Measurements from ENCODE around the gene TRHDE.
A peak's percentile ranks its signal among the peaks of the same experiment; 100 is the strongest.

The TRHDE gene

DNA sequence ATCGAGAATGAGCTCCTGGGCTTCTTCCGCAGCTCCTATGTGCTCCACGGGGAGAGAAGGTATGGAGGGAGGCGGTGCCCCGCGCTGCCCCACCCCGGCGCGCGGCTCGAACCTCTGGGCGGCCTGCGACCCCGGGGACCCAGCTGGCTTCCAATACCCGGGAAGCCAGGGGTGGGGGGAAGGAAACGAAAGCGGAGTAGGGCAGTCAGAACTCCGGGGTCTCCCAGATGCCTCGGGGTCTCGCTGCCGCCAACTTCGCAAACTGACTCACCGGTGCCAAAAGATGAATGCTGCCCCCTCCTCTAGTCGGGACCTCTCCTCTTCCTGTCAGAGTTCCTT, 1.3 kb downstream of the TRHDE start:
- peak overlapping the region; percentile 67 for H3K4me3 ChIP-seq (ENCODE audit: low read length)
- TF ChIP-seq, protein P1, sequence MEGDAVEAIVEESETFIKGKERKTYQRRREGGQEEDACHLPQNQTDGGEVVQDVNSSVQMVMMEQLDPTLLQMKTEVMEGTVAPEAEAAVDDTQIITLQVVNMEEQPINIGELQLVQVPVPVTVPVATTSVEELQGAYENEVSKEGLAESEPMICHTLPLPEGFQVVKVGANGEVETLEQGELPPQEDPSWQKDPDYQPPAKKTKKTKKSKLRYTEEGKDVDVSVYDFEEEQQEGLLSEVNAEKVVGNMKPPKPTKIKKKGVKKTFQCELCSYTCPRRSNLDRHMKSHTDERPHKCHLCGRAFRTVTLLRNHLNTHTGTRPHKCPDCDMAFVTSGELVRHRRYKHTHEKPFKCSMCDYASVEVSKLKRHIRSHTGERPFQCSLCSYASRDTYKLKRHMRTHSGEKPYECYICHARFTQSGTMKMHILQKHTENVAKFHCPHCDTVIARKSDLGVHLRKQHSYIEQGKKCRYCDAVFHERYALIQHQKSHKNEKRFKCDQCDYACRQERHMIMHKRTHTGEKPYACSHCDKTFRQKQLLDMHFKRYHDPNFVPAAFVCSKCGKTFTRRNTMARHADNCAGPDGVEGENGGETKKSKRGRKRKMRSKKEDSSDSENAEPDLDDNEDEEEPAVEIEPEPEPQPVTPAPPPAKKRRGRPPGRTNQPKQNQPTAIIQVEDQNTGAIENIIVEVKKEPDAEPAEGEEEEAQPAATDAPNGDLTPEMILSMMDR (conservative IDR thresholded peaks at IDR 0.05; ENCODE audit: low read depth, low read length), result no peak
- DNase-seq (ENCODE audit: low read depth), result no peak

DNA sequence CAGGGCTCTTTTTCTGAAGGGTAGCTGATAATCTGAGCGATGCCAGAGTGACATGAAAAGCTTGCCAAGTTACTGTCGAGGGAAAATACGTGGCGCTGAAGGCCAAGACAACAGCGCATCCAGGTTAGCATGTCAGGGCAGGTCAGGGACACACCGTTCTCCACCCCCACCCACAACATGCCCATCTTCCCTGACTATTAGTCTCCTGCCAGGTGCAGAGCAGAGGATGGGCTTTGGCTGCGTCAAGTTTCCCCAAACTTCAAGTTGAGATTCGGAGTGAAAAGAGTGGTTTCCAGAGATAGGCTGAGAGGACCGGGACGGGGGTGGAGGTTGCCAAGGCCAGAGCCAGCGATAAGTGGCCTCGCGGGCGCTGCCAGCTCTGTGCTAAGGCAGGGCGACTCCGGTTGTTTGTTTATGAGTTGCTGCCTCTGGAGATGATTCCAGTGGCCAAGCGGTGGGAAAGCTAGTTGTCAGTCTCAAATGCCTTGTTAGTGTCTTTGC, 1.7 kb downstream of the TRHDE start:
- TF ChIP-seq, protein P1 (conservative IDR thresholded peaks at IDR 0.05; ENCODE audit: low read depth, low read length), result no peak
- no peak for DNase-seq (ENCODE audit: low read depth)
- peak overlapping the region; percentile 67 for H3K4me3 ChIP-seq (ENCODE audit: low read length)

DNA sequence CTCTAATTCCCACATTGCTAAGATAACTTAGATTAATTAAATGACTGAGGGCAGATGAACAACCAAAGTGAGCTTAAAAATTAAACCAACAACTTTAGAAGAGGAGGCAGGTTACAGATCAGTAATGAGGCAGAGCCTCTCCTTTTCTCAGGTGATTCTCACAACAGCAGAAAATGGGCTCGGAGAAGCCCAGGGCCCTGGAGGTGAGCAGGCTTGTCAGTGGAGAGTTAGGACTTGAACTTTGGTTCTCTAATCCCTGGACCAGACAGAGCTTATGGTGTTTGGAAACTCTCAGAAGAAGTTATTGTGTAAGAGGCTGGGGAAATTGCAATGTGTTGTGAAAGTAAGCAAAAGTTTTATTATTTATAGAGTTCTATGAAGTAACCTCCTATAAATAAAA, 2.8 kb downstream of the TRHDE start:
- TF ChIP-seq, protein P1 (conservative IDR thresholded peaks at IDR 0.05; ENCODE audit: low read depth, low read length), result no peak
- no peak overlapping the region for H3K4me3 ChIP-seq (ENCODE audit: low read length)
- DNase-seq (ENCODE audit: low read depth), result no peak

DNA sequence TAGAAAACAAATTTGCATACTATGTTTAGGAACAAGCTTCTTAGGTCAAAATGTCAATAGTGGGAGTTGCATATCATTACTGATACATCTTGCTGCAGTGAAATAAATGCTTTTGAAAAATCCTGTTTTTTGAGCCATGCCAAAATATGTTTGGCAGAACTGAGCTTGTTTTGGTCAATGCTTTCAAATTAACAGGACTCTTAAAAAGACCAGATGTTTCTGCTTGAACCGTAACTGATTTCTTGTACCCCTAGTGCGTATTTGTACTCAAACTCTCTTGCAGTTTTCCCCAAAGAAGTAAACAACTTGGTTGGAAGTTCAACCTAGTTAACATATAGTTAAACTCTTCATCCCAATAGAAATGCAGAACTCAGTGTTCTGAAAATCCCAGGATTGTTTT, 3.4 kb downstream of the TRHDE start:
- TF ChIP-seq, protein P1 (conservative IDR thresholded peaks at IDR 0.05; ENCODE audit: low read depth, low read length), result no peak
- no peak for DNase-seq (ENCODE audit: low read depth)
- H3K4me3 ChIP-seq (ENCODE audit: low read length), result no peak overlapping the region

DNA sequence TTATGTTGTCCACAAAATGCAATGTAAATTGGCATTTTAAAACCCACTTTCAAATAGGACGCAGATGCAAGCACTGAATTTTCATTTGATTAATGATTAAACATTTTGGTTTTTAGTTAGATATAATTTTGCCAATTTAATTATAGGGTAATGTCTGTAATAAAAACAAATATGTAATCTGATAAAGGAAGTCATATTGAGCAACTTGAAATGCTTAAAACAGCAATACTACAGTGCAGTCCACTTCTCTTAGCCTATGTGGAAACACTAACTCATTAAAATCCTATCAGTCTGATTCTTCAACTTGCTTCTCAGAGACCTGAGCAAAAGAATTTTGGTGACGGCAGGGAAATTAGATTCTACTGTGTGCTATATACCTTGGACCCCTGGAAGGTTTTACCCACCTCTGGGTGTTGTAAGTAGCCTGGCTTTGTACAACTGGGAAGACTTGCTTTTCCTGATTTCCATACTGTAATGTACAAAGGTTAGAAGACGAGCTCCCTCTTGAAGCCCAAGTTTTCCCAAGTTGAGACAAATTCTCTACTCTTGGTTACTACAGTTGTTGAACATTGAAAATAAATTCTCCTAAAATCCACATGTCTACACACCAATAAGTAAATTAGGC, 4.1 kb downstream of the TRHDE start:
- TF ChIP-seq, protein P1 (conservative IDR thresholded peaks at IDR 0.05; ENCODE audit: low read depth, low read length), result no peak
- no peak overlapping the region for H3K4me3 ChIP-seq (ENCODE audit: low read length)
- no peak for DNase-seq (ENCODE audit: low read depth)

DNA sequence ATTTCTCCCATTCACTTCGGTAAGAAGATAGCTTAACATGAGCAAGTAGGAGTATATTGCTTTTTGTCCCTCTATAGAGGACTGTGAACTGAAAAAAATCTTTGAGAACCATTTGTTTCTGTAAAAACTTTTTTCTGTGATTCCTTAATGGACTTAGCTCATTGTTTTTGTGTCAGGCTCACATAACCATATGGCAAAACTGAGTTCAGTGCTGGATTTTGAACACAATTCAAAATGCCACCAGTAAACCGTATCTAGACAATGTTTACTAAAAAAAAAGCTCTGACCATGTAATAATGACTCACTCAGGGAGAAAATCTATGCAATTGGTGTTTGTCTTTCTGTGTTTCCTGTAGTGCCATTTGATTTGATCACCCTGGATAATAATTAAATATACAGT, 5.2 kb downstream of the TRHDE start:
- H3K4me3 ChIP-seq (ENCODE audit: low read length), result no peak overlapping the region
- TF ChIP-seq, protein P1 (conservative IDR thresholded peaks at IDR 0.05; ENCODE audit: low read depth, low read length), result no peak
- no peak for DNase-seq (ENCODE audit: low read depth)

DNA sequence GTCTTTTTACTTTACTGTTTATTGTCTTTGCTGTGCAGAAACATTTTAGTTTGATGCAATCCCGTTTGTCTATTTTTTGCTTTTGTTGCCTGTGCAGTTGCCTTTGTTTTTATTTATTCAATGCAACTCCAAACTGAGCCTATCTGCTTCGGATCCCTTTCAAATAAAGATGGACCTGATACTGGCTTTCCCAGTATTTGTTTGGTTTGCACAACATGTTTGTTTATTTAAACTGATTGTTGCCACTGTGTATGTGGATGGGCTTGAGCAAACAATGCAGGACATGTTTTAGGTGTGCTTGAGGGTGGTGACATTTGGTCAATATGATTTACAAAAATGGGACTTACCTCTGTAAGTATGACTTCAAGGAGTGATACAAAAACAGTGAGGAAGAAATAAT, 6.7 kb downstream of the TRHDE start:
- TF ChIP-seq, protein P1 (conservative IDR thresholded peaks at IDR 0.05; ENCODE audit: low read depth, low read length), result no peak
- DNase-seq (ENCODE audit: low read depth), result no peak
- H3K4me3 ChIP-seq (ENCODE audit: low read length), result no peak overlapping the region

Data from retinal pigment epithelial cell (primary cell).